ENCODE results near the gene NRL. TPM values are rescaled to one million over a fixed set of nuclear protein-coding genes. Genes with fewer than 3 reads are reported as not detected.

Gene NRL
- total and polyA plus RNA-seq, 9 of the 15 experiments (the other 6 are each of a cell fraction or from before 2014, with no cell fraction given), result 0.07 to 2.7 (median 1.4) TPM; not detected in 1

- TF ChIP-seq ZBTB49 (CRISPR knock-in tag; IDR thresholded peaks at IDR 0.05; ENCODE audit: borderline replicate concordance), result no peak
- TF ChIP-seq PHF20 (IDR thresholded peaks at IDR 0.05; ENCODE audit: partially characterized antibody), result no peak
- peak; percentile 98 for TF ChIP-seq RBFOX2 (IDR thresholded peaks at IDR 0.05; ENCODE audit: low read depth, low read length)
- TF ChIP-seq FOXP4 (CRISPR knock-in tag; IDR thresholded peaks at IDR 0.05; ENCODE audit: borderline replicate concordance), result no peak; the same call in 1 of the 2 replicates
- TF ChIP-seq RREB1 (CRISPR knock-in tag; IDR thresholded peaks at IDR 0.05), result 0 out of 2 replicates have a peak, but pooled peaks have one; percentile 51
- peak; percentile 62; the same call in 1 of the 2 replicates for TF ChIP-seq GTF2A2 (tag; IDR thresholded peaks at IDR 0.05)
- TF ChIP-seq SREBF2 (CRISPR knock-in tag; IDR thresholded peaks at IDR 0.05), result no peak
- TF ChIP-seq ZNF584 (CRISPR knock-in tag; IDR thresholded peaks at IDR 0.05; ENCODE audit: low read depth), result 0 out of 2 replicates have a peak, but pooled peaks have one; percentile 23
- no peak for TF ChIP-seq ETV5 (CRISPR knock-in tag; IDR thresholded peaks at IDR 0.05; ENCODE audit: low read depth)
- TF ChIP-seq GABPA (tag; conservative IDR thresholded peaks at IDR 0.05; ENCODE audit: low read depth), result peak; percentile 64
- no peak for TF ChIP-seq RBM22 (IDR thresholded peaks at IDR 0.05; ENCODE audit: low read depth, low read length, poor library complexity, severe bottlenecking)
- no peak for TF ChIP-seq ZNF764 (CRISPR knock-in tag; IDR thresholded peaks at IDR 0.05; ENCODE audit: low read depth)
- TF ChIP-seq ELF1 (tag; IDR thresholded peaks at IDR 0.05), result peak; percentile 58; the same call in 1 of the 2 replicates
- peak; percentile 62 for TF ChIP-seq ETV1 (tag; conservative IDR thresholded peaks at IDR 0.05; ENCODE audit: low read depth)
- TF ChIP-seq TBL1XR1 (IDR thresholded peaks at IDR 0.05; ENCODE audit: low read length in 2 of 2), result peak in 1 of 2 experiments; percentile 10; a peak in 1 of 4 replicates
- TF ChIP-seq NBN (IDR thresholded peaks at IDR 0.05; ENCODE audit: low read depth), result no peak
Measured at GRCh38 chr14:24093901-24094840, 20.6 kb downstream of the NRL start, which contains the start of gene PCK2 (continued).
